PC-3 (cell line): ENCODE results near the gene ADGRV1.

Source experiments
- CTCF ChIP-seq: fragments of 300-600 bp; sonication (generic); conservative IDR thresholded peaks from 2 replicates; pipeline ENCODE4 v1.5.1; 2017; ENCODE audit warnings: antibody characterized with exemption, low read depth, mild to moderate bottlenecking, low read length
- EZH2 ChIP-seq: fragments of 300-600 bp; sonication (generic); IDR thresholded peaks from one replicate; pipeline ENCODE4 v1.6.1; 2017; ENCODE audit warnings: antibody characterized with exemption, mild to moderate bottlenecking, low read length; ENCODE audit not compliant: unreplicated experiment
- EZH2phosphoT487 ChIP-seq: fragments of 300-600 bp; sonication (generic); IDR thresholded peaks from 2 replicates; pipeline ENCODE4 v1.6.1; 2018; ENCODE audit warnings: mild to moderate bottlenecking, antibody characterized with exemption, low read length, borderline replicate concordance

- TF ChIP-seq CTCF (no peak), EZH2 (no peak), EZH2phosphoT487 (no peak)
Observed at GRCh38 chr5:91000743-91001142, 442.1 kb downstream of the ADGRV1 start.
